Measurements from ENCODE around the gene PCDHA10.
"Not testable (repeated sequence)": the region's sequence is repeated elsewhere in the genome, so short reads cannot be mapped to it uniquely, and the experiment has no call there.

DNA sequence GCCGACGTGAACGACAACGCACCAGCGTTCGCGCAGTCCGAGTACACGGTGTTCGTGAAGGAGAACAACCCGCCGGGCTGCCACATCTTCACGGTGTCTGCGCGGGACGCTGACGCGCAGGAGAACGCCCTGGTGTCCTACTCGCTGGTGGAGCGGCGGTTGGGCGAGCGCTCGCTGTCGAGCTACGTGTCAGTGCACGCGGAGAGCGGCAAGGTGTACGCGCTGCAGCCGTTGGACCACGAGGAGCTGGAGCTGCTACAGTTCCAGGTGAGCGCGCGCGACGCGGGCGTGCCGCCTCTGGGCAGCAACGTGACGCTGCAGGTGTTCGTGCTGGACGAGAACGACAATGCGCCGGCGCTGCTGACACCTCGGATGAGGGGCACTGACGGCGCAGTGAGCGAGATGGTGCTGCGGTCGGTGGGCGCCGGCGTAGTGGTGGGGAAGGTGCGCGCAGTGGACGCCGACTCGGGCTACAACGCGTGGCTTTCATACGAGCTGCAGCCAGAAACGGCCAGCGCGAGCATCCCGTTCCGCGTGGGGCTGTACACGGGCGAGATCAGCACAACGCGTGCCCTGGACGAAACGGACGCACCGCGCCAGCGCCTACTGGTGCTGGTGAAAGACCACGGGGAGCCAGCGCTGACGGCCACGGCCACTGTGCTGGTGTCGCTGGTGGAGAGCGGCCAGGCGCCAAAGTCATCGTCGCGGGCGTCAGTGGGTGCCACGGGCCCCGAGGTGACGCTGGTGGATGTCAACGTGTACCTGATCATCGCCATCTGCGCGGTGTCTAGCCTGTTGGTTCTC, 5.7 kb upstream of the PCDHA10 start:
- TF ChIP-seq, protein P1, sequence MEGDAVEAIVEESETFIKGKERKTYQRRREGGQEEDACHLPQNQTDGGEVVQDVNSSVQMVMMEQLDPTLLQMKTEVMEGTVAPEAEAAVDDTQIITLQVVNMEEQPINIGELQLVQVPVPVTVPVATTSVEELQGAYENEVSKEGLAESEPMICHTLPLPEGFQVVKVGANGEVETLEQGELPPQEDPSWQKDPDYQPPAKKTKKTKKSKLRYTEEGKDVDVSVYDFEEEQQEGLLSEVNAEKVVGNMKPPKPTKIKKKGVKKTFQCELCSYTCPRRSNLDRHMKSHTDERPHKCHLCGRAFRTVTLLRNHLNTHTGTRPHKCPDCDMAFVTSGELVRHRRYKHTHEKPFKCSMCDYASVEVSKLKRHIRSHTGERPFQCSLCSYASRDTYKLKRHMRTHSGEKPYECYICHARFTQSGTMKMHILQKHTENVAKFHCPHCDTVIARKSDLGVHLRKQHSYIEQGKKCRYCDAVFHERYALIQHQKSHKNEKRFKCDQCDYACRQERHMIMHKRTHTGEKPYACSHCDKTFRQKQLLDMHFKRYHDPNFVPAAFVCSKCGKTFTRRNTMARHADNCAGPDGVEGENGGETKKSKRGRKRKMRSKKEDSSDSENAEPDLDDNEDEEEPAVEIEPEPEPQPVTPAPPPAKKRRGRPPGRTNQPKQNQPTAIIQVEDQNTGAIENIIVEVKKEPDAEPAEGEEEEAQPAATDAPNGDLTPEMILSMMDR (conservative IDR thresholded peaks at IDR 0.05; ENCODE audit: low read depth, low read length), result not testable (repeated sequence)
- TF ChIP-seq EZH2 (IDR thresholded peaks at IDR 0.05; ENCODE audit: low read length, unreplicated experiment); EZH2phosphoT487 (IDR thresholded peaks at IDR 0.05; ENCODE audit: borderline replicate concordance, low read length): not testable (repeated sequence)

Measured in PC-3 (cell line).